ENCODE data around the gene CTU2. TPM values are rescaled to one million over a fixed set of nuclear protein-coding genes. Genes with fewer than 3 reads are reported as not detected.

CTU2 gene
- polyA plus RNA-seq, 1 of the 3 experiments (the other 2 are of a cell fraction) = 16.2 TPM

GRCh38 chr16:88735616-88736015 is 29.3 kb downstream of the CTU2 start (continued):
- TF ChIP-seq PBX3 (IDR thresholded peaks at IDR 0.05) = no peak
- TF ChIP-seq TCF12 (IDR thresholded peaks at IDR 0.05) = no peak
- no peak for TF ChIP-seq EZH2phosphoT487 (IDR thresholded peaks at IDR 0.05; ENCODE audit: borderline replicate concordance, low read depth)
- TF ChIP-seq, protein P1, sequence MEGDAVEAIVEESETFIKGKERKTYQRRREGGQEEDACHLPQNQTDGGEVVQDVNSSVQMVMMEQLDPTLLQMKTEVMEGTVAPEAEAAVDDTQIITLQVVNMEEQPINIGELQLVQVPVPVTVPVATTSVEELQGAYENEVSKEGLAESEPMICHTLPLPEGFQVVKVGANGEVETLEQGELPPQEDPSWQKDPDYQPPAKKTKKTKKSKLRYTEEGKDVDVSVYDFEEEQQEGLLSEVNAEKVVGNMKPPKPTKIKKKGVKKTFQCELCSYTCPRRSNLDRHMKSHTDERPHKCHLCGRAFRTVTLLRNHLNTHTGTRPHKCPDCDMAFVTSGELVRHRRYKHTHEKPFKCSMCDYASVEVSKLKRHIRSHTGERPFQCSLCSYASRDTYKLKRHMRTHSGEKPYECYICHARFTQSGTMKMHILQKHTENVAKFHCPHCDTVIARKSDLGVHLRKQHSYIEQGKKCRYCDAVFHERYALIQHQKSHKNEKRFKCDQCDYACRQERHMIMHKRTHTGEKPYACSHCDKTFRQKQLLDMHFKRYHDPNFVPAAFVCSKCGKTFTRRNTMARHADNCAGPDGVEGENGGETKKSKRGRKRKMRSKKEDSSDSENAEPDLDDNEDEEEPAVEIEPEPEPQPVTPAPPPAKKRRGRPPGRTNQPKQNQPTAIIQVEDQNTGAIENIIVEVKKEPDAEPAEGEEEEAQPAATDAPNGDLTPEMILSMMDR (IDR thresholded peaks at IDR 0.05) = no peak
- TF ChIP-seq YY1 (IDR thresholded peaks at IDR 0.05; ENCODE audit: low read depth) = no peak
- no peak for TF ChIP-seq ELF1 (IDR thresholded peaks at IDR 0.05)
- no peak for TF ChIP-seq SIN3A (IDR thresholded peaks at IDR 0.05; ENCODE audit: borderline replicate concordance, low read depth, low read length)
- TF ChIP-seq RCOR1 (IDR thresholded peaks at IDR 0.05; ENCODE audit: low read length) = no peak
- TF ChIP-seq NFIC (IDR thresholded peaks at IDR 0.05; ENCODE audit: borderline replicate concordance) = no peak
- TF ChIP-seq RAD21 (IDR thresholded peaks at IDR 0.05; ENCODE audit: low read length) = no peak

GRCh38 chr16:88736088-88736487 is 29.8 kb downstream of the CTU2 start:
- Histone ChIP-seq H3F3A (replicated peaks; ENCODE audit: insufficient read depth) (peaks cover 17% of the 10 kb centered on the region), H3K4me1 (ENCODE audit: control insufficient read depth in 1 of 2, insufficient read depth in 2 of 2, low read depth in 1 of 2, low read length in 1 of 2) (peaks cover 4 to 16% of the 10 kb centered on the region in 2 experiments; a peak in 2 of 4 replicates), H3K27ac (ENCODE audit: low read depth in 2 of 2, low read length in 1 of 2) (no peak overlapping the region), H3K9ac (no peak overlapping the region), H2AFZ (ENCODE audit: low read depth) (no peak overlapping the region), H3K9me2 (no peaks in the 10 kb centered on the region), H4K20me1 (ENCODE audit: insufficient read depth) (peaks cover 32% of the 10 kb centered on the region), H3K9me3 (no peaks in the 10 kb centered on the region), H3K79me2 (ENCODE audit: insufficient read depth) (peaks cover 6% of the 10 kb centered on the region; the same call in 1 of the 2 replicates), H3K4me2 (no peak overlapping the region), H3K36me3 (replicated peaks in 1 of 2; ENCODE audit: control insufficient read depth in 1 of 2, insufficient read depth in 2 of 2, low read length in 1 of 2) (peaks cover 0 to 32% of the 10 kb centered on the region in 2 experiments), H3K27me3 (ENCODE audit: insufficient read depth) (no peaks in the 10 kb centered on the region), H3K4me3 (ENCODE audit: low read depth in 2 of 2, low read length in 1 of 2) (no peak overlapping the region)
- 92% methylated on average over 11 of the region's 21 CpGs for WGBS (ENCODE audit: low lambda C conversion rate)
- POLR2A ChIA-PET = no interaction called here
- DNase-seq = peak; percentile 63
- TF ChIP-seq SIN3A (IDR thresholded peaks at IDR 0.05; ENCODE audit: borderline replicate concordance, low read depth, low read length) (no peak), RAD21 (IDR thresholded peaks at IDR 0.05; ENCODE audit: low read length) (peak; percentile 58)
- CTCF ChIA-PET = interaction anchor here (0.8 to 17.4 kb wide), 17 partner anchors 14 to 482 kb away, joined by 3 to 540 read pairs (median 8); partner anchors contain the start of genes APRT, CDH15, CDT1 and CTU2

DNA sequence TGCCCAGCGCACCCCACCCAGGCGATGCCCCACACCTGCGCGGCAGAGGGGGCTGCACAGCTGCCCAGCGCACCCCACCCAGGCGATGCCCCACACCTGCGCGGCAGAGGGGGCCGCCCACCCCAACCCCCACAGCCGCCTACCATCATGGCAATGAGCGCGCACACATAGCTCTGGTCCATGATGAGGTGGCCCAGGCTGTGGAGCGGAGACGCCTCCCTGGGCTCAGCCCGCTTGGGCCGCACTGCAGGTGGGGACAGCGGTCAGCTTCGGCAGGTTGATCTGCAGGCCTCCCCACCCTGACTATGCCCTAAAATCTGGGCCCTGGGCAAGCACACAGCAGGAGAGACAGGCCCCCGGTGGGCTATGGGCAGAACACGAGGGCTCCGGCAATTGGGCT is 30.2 kb downstream of the CTU2 start:
- H3K36me3 ChIP-seq (replicated peaks in 1 of 2; ENCODE audit: control insufficient read depth in 1 of 2, insufficient read depth in 2 of 2, low read length in 1 of 2) = peaks cover 0 to 35% of the 10 kb centered on the region in 2 experiments
- no peaks in the 10 kb centered on the region for H3K9me3 ChIP-seq
- no peaks in the 10 kb centered on the region for H3K27me3 ChIP-seq (ENCODE audit: insufficient read depth)
- H3F3A ChIP-seq (replicated peaks; ENCODE audit: insufficient read depth) = peaks cover 13% of the 10 kb centered on the region
- no peak for TF ChIP-seq SMC3 (IDR thresholded peaks at IDR 0.05; ENCODE audit: low read depth, low read length)
- TF ChIP-seq, protein P1 (IDR thresholded peaks at IDR 0.05) = no peak
- no peak for TF ChIP-seq POLR2AphosphoS5 (IDR thresholded peaks at IDR 0.05; ENCODE audit: low read depth, low read length)
- TF ChIP-seq TEAD4 (IDR thresholded peaks at IDR 0.05; ENCODE audit: borderline replicate concordance, insufficient read depth) = no peak
- TF ChIP-seq TAF1 (IDR thresholded peaks at IDR 0.05; ENCODE audit: borderline replicate concordance, low read depth, low read length) = no peak
- TF ChIP-seq, protein P2, sequence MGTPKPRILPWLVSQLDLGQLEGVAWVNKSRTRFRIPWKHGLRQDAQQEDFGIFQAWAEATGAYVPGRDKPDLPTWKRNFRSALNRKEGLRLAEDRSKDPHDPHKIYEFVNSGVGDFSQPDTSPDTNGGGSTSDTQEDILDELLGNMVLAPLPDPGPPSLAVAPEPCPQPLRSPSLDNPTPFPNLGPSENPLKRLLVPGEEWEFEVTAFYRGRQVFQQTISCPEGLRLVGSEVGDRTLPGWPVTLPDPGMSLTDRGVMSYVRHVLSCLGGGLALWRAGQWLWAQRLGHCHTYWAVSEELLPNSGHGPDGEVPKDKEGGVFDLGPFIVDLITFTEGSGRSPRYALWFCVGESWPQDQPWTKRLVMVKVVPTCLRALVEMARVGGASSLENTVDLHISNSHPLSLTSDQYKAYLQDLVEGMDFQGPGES (IDR thresholded peaks at IDR 0.05; ENCODE audit: low read depth, low read length) = no peak
- TF ChIP-seq JUND (IDR thresholded peaks at IDR 0.05) = no peak
- TF ChIP-seq RFX5 (IDR thresholded peaks at IDR 0.05; ENCODE audit: low read length) = no peak
- peaks cover 30% of the 10 kb centered on the region for H4K20me1 ChIP-seq (ENCODE audit: insufficient read depth)
- WGBS (ENCODE audit: low lambda C conversion rate) = 60% methylated on average over 1 of the region's 21 CpGs
- POLR2A ChIA-PET = no interaction called here
- no peak overlapping the region for H3K27ac ChIP-seq (ENCODE audit: low read depth in 2 of 2, low read length in 1 of 2)
- peaks cover 6% of the 10 kb centered on the region; the same call in 1 of the 2 replicates for H3K79me2 ChIP-seq (ENCODE audit: insufficient read depth)
- no peak overlapping the region for H3K9ac ChIP-seq
- H3K4me3 ChIP-seq (ENCODE audit: low read depth in 2 of 2, low read length in 1 of 2) = no peak overlapping the region
- H2AFZ ChIP-seq (ENCODE audit: low read depth) = no peak overlapping the region
- CTCF ChIA-PET = interaction anchor here (0.7 to 17.4 kb wide), 28 partner anchors 14 to 481 kb away, joined by 3 to 540 read pairs (median 7); partner anchors contain the start of genes APRT, CDH15, CDT1 and CTU2
- no peaks in the 10 kb centered on the region for H3K9me2 ChIP-seq
- H3K4me1 ChIP-seq (ENCODE audit: control insufficient read depth in 1 of 2, insufficient read depth in 2 of 2, low read depth in 1 of 2, low read length in 1 of 2) = peaks cover 1 to 12% of the 10 kb centered on the region in 2 experiments; a peak in 2 of 4 replicates
- no peak for DNase-seq
- no peak overlapping the region for H3K4me2 ChIP-seq
